HepG2 (cell line): ENCODE data around the gene SYNDIG1.

ENCODE experiments used
- CENPX ChIP-seq: sonication (generic); formaldehyde crosslinking; IDR thresholded peaks from 2 replicates; pipeline ENCODE4 v1.9.0; 2021; ENCODE audit warnings: mild to moderate bottlenecking, missing genetic modification reagents, moderate library complexity
- EP300 ChIP-seq, 3 experiments: sonication (generic) in 1 of 3; formaldehyde crosslinking in 1 of 3; IDR thresholded peaks; 2 replicates each; pipeline versions ENCODE4 v1.5.1 to v1.6.1; 2011 to 2020; ENCODE audit warnings: low read depth in 2 of 3, low read length in 2 of 3, borderline replicate concordance in 1 of 3, improper control_type of control experiment in 1 of 3, mild to moderate bottlenecking in 1 of 3, missing genetic modification reagents in 1 of 3, moderate library complexity in 1 of 3
- JUND ChIP-seq: sonication (generic); formaldehyde crosslinking; IDR thresholded peaks from 2 replicates; pipeline ENCODE4 v1.8.0; 2022; ENCODE audit warnings: mild to moderate bottlenecking, missing genetic modification reagents
- SIN3B ChIP-seq: fragments of 150-350 bp; IDR thresholded peaks from 2 replicates; pipeline ENCODE4 v1.6.1; 2014; ENCODE audit warnings: low read length
- SMAD9 ChIP-seq: sonication (generic); formaldehyde crosslinking; IDR thresholded peaks from 2 replicates; pipeline ENCODE4 v1.5.1; 2020; ENCODE audit warnings: mild to moderate bottlenecking, missing genetic modification reagents
- TAF1 ChIP-seq: sonication (generic); formaldehyde crosslinking; IDR thresholded peaks from 2 replicates; pipeline ENCODE4 v1.4.0; 2020; ENCODE audit warnings: missing genetic modification reagents
- UBTF ChIP-seq: sonication (generic); formaldehyde crosslinking; IDR thresholded peaks from 2 replicates; pipeline ENCODE4 v1.4.0; 2020; ENCODE audit warnings: mild to moderate bottlenecking, missing genetic modification reagents
- ZMAT3 ChIP-seq: sonication (generic); formaldehyde crosslinking; conservative IDR thresholded peaks from 2 replicates; pipeline ENCODE4 v1.7.0; 2021; ENCODE audit warnings: missing genetic modification reagents
- ZNF30 ChIP-seq: sonication (generic); formaldehyde crosslinking; IDR thresholded peaks from 2 replicates; pipeline ENCODE4 v1.5.0; 2020; ENCODE audit warnings: mild to moderate bottlenecking, missing genetic modification reagents

- TF ChIP-seq TAF1 (CRISPR knock-in tag) (no peak), JUND (no peak), EP300 (IDR thresholded peaks at IDR 0.05; ENCODE audit: low read depth in 2 of 2, low read length in 2 of 2) (no peak), EP300 (CRISPR knock-in tag; IDR thresholded peaks at IDR 0.05; ENCODE audit: borderline replicate concordance) (no peak), ZMAT3 (CRISPR knock-in tag) (no peak), SMAD9 (CRISPR knock-in tag) (no peak), SIN3B (no peak), ZNF30 (CRISPR knock-in tag) (no peak), UBTF (no peak), CENPX (CRISPR knock-in tag) (no peak)
Observed at GRCh38 chr20:24668384-24668702, 198.9 kb downstream of the SYNDIG1 start.
